T-helper 2 cell treated with Interferon-gamma antibody and Interleukin-4, amounts not matched to agents 100 ng/mL and 5 ng/mL, for 36 hours (primary cell): Measurements from ENCODE around the gene CNTNAP4. TPM values are rescaled to one million over a fixed set of nuclear protein-coding genes. Genes with fewer than 3 reads are reported as not detected.

Experiments
- intact Hi-C: fragments of 100-400 bp; cut with micrococcal nuclease; formaldehyde crosslinking; loops from one replicate; pipeline ENCODE4 v1.15.1; 2023
- total RNA-seq: library from RNA; stranded (reverse); gene quantifications from 2 replicates; pipeline ENCODE4 v1.2.3, GENCODE V29; 2022

CNTNAP4 gene
- total RNA-seq, 1 donor from 2014 or later = not detected

DNA sequence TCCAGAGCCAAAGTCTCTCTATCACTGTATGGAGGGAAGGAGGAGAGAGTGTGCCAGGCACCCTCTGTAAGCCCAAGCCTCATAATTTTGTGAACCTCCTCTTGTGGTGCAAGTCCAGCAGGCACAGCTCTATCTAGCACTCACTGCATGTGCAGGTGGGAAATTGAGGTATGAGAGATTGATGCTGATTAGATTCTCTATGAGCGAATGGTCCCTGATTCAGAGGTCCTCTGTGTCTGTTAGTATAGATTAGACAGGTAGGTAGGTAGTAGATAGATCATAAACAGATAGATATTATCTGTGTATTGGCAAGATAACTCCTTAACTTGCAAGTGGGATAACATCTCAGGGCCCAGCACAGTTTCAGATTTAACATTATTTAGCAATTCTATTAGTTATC, 209.5 kb downstream of the CNTNAP4 start:
- intact Hi-C loops = no loop called here

DNA sequence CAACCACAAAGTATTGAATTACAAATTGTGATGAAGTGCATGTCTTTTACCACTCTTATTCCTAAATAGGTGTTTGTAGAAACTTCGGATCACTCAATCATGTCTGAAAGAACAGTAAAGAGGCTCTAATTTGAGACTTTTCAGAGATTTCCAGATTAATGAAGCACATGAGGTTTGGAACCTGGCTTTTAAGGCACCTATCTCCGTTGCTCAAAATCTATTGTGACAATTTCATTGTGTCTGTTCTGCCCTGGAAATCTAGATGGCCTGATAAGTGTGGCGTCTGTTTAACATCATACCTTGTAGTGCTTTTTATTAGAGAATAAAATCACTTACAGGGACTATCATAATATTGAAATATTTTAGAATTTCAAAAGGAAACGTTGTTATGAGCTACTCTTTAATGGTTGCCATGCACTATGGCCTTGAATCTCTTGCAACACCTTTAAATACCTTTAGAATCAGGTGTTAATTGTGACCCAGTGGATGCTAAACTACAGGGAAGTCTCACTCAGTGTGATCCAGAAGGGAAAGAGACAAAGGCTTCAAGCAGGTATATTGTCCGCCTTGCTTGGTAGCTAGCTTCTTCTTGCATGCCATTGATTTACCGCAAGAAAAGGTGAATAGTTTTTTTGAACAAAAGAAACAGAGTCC, 210.3 kb downstream of the CNTNAP4 start:
- intact Hi-C loops = no loop called here

DNA sequence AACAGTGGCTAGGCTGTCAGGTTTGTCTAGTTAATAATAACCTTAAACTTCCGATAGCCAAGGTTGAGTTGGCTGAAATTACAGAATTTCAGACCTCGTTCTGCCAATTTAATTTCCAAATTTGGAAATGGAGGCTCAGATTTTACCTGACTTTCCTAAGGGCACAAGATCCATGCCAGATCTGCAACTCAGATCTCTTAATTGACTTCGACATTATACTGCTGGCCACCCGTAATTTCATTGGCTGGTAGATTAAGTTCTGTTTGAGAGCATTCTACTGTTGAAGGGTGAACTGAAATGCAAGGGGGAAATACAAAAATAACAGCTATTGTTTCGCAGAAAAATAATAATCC, 210.8 kb downstream of the CNTNAP4 start:
- intact Hi-C loops = no loop called here

- intact Hi-C loops = no loop called here
These were observed 212.9 kb downstream of the CNTNAP4 start for GRCh38 chr16:76490036-76490639.

DNA sequence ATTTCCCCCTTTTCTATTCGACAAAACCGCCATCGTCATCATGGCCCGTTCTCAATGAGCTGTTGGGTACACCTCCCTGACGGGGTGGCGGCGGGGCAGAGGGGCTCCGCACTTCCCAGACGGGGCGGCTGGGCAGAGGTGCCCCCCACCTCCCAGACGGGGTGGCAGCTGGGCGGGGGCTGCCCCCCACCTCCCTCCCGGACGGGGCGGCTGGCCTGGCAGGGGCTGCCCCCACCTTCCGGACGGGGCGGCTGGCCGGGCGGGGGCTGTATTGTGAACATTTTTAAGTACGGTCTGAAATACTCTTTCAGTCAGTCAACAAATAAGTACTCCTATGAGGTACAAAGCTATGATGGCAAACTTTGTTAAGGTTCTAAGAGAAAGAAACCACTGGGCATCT, 222.8 kb downstream of the CNTNAP4 start:
- intact Hi-C loops = no loop called here

DNA sequence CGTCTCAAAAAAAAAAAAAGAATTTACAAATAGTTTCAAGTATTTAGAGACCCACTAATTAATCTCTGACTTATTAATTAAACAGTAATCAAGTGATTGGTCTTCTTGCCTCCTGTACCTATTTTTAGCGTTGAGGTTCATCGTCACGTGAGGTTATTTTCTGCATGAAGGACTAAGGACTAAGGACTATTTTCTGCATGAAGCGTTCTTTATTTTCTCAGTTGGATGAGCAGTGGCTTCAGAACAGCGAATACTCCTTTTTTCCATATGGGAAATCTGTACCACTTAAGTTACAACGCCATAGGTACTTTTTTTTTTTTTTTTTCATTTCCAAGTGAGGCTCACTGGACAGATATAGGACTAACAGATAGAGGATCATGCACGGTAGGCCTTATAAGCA, 224.9 kb downstream of the CNTNAP4 start:
- intact Hi-C loops = no loop called here

DNA sequence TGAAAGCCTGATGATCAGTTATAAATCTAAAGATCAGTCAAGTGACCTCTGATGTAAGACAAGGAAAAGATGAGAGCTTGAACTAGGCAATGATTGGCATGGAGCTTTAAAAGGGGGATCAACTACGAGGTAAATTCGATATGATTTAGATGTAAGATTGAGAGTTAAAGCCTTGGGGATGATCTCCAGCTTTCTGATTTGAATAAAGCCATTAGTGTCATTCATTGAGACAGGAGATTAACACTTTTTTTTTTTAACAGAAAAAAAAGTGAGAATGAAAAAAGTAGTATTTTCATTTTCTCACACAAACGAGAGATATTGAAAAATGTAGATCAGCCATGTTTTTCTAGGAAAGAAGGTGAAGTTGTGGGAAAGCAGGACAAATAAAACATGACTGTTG, 225.4 kb downstream of the CNTNAP4 start:
- intact Hi-C loops = no loop called here

DNA sequence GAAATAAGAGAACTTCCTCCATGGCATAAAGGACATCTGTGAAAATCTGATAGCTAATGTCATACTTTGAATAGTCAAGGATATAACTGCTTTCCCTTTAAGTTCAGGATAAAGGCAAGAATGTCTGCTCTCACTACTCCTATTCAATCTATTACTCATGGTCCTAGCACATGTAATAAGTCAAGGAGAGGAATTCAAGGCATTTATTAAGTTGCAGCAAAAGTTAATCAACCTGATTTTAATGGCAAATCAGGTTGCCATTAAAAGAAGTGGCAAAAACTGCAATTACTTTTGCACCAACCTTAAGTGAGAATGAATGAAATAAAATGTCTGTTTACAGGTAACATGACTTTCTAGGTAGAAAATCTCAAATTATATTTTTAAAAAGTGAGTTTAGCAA, 225.9 kb downstream of the CNTNAP4 start:
- intact Hi-C loops = no loop called here

DNA sequence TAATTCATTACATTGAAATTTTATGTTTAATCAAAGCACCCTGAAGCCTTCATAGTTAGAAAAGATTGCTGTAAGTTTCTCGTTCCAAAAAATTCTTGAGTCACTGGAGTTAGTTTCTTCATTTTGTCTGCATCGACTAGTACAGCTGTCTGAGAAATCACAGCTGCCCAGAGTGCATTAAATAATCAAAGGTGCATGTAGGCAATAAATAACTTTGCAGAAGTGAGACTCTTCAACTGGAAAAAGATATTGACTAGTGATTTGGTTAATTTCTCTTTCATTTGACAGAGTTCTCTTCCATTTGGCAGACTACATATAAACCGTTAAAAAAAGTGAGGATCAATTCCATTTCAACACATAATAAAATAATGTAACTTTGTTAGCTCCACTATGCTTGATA, 234.0 kb downstream of the CNTNAP4 start:
- intact Hi-C loops = no loop called here

- intact Hi-C loops = no loop called here
These were observed 241.6 kb downstream of the CNTNAP4 start for GRCh38 chr16:76518781-76519180.

DNA sequence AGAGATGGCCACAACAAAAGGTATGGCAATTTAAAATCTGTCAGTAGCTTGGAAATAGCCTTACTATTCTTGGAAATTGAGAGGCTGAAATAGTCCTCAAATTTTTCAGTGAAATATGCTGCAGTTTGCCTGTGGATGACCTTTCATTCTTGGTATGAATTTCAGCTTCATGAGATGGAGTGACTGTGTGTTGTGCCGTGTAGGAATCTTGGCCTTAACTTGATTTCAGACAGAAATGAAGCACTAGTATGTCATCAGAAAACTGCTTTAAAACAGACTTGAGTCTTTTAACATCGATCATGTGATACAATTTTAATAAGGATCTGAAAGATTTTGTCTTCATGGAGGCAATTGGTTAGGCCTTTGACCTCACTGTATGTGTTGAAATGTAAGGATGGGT, 247.2 kb downstream of the CNTNAP4 start:
- intact Hi-C loops = no loop called here

- intact Hi-C loops = no loop called here
These were observed 247.6 kb downstream of the CNTNAP4 start for GRCh38 chr16:76524769-76525168.

- intact Hi-C loops = no loop called here
These were observed 250.0 kb downstream of the CNTNAP4 start for GRCh38 chr16:76527244-76527643.

GRCh38 chr16:76529120-76529519, 251.9 kb downstream of the CNTNAP4 start:
- intact Hi-C loops = no loop called here

GRCh38 chr16:76531236-76531635, 254.0 kb downstream of the CNTNAP4 start:
- intact Hi-C loops = no loop called here

DNA sequence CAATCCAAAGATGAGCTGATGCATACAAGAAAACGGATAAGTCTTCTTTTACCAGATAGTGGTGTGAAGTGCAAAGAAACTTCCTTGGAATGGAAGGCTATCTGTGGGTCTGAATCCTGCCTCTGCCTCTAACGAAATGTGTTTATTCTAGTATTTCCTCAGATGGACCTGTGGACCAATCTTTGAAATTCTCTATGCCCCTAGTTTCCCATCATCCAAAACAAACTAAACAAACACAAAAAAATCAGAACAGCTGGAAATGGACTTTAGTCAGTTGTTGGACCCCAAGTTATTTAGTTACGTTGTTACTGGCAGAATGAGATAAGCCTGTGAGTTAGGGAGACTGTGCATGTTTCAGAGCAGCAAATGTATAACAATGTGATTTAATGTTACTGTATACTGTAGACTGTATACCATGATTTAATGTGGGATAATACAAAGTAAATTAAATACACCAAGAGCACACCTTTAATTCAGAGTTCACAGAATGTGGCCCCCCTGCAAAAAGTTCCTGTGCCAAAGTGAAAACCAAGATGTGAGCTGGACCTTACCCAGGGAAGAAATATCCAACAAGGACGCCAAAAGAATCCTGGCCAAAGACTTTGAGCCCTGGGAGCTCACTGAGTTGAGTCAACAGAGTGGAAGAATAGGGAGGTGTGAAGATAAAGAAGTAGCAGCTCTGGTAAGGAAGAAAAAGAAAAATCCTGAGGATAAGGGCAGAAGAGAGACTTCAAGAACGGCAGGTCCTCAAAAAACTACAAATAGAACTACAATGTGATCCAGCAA, 255.2 kb downstream of the CNTNAP4 start:
- intact Hi-C loops = no loop called here

- intact Hi-C loops = no loop called here
These were observed 262.4 kb downstream of the CNTNAP4 start for GRCh38 chr16:76539609-76540008.

- intact Hi-C loops = no loop called here
These were observed 263.9 kb downstream of the CNTNAP4 start for GRCh38 chr16:76541070-76541469.

DNA sequence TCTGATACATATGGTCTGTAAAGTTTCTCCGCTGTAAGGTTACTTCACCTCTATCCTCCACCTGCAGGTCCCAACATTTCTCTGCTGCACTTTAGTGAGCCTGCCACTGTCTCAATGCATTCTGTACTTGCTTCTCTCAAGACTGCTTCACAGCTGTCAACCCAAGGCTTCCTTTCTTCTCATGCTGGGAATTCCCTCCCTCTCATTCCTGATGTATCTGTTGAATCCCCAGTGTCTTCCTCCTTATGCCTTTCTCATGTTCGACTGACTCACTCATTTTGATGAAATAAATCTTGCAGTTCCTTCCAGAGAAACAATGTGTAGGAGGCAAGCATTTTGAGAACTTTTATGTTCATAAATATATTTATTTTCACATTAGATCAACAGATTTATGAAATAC, 288.3 kb downstream of the CNTNAP4 start:
- intact Hi-C loops = no loop called here

DNA sequence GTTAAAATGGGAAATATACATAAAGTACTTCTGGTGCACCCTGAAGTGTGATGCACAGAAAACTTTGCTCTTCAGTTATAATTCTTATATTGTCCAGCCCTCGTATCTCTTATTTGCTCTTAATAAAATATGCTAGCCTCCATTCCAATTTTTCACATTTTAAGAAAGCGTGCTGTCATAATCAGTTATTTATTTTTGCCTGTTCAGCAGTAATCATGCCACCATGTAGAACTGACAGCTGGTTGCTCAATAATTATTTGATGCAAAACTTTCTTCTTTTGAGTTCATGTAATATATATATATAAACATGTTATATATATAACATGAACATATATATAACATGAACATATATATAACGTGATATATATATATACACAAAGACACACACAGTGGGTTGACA, 294.6 kb downstream of the CNTNAP4 start:
- intact Hi-C loops = no loop called here

GRCh38 chr16:76573281-76573680, 296.1 kb downstream of the CNTNAP4 start:
- intact Hi-C loops = no loop called here

- intact Hi-C loops = no loop called here
These were observed 297.4 kb downstream of the CNTNAP4 start for GRCh38 chr16:76574651-76575050.

GRCh38 chr16:76576526-76576925, 299.3 kb downstream of the CNTNAP4 start:
- intact Hi-C loops = no loop called here
